Endothelial cell (in vitro differentiated cells): ENCODE measurements around the gene IFNK. TPM values are rescaled to one million over a fixed set of nuclear protein-coding genes. Genes with fewer than 3 reads are reported as not detected.

Experiments
- DNase-seq: peaks from one replicate; pipeline ENCODE4 v3.0.0; 2021; ENCODE audit warnings: low spot score
- H3K27ac Mint-ChIP-seq: one replicate; pipeline ENCODE4 v1.8.0; 2021; ENCODE audit warnings: mixed read lengths, inconsistent platforms; ENCODE audit not compliant: unreplicated experiment
- H3K27me3 Mint-ChIP-seq: one replicate; pipeline ENCODE4 v1.8.0; 2021; ENCODE audit warnings: mild to moderate bottlenecking, moderate library complexity, mixed read lengths, inconsistent platforms; ENCODE audit not compliant: unreplicated experiment
- H3K36me3 Mint-ChIP-seq: one replicate; pipeline ENCODE4 v1.8.0; 2021; ENCODE audit warnings: mild to moderate bottlenecking, low read depth, mixed read lengths, inconsistent platforms; ENCODE audit not compliant: unreplicated experiment
- H3K4me1 Mint-ChIP-seq: one replicate; pipeline ENCODE4 v1.8.0; 2021; ENCODE audit warnings: mild to moderate bottlenecking, mixed read lengths, inconsistent platforms; ENCODE audit not compliant: unreplicated experiment
- H3K4me3 Mint-ChIP-seq: one replicate; pipeline ENCODE4 v1.8.0; 2021; ENCODE audit warnings: mild to moderate bottlenecking, mixed read lengths, inconsistent platforms; ENCODE audit not compliant: unreplicated experiment
- H3K9me3 Mint-ChIP-seq: one replicate; pipeline ENCODE4 v1.8.0; 2021; ENCODE audit warnings: mixed read lengths, inconsistent platforms; ENCODE audit not compliant: unreplicated experiment
- CTCF ChIP-seq: fragments of 200-600 bp; sonication (generic); IDR thresholded peaks from one replicate; pipeline ENCODE4 v1.5.0; 2021; ENCODE audit warnings: antibody characterized with exemption; ENCODE audit not compliant: unreplicated experiment
- total RNA-seq: library from RNA; stranded (reverse); fragmentation: NEBNext Ultra II Directional; extraction: Animal tissue kit (Norgen Biotek cat#: 25700); gene quantifications from one replicate; pipeline ENCODE4 v1.2.1, GENCODE V29; 2021; ENCODE audit not compliant: unreplicated experiment

The IFNK gene
- total RNA-seq, 1 donor from 2014 or later: not detected

- Mint-ChIP-seq H3K4me1 (peaks cover 8% of the 10 kb centered on the region), H3K36me3 (no peaks in the 10 kb centered on the region), H3K27ac (no peak overlapping the region), H3K9me3 (no peaks in the 10 kb centered on the region), H3K27me3 (no peaks in the 10 kb centered on the region), H3K4me3 (no peak overlapping the region)
- no peak for DNase-seq
- no peak for TF ChIP-seq CTCF
Measured at GRCh38 chr9:27519466-27520465, 4.3 kb upstream of the IFNK start.

- DNase-seq: no peak
- Mint-ChIP-seq H3K27me3 (no peaks in the 10 kb centered on the region), H3K36me3 (no peaks in the 10 kb centered on the region), H3K4me1 (peaks cover 14% of the 10 kb centered on the region), H3K27ac (no peak overlapping the region), H3K9me3 (no peaks in the 10 kb centered on the region), H3K4me3 (no peak overlapping the region)
- TF ChIP-seq CTCF: no peak
Measured at GRCh38 chr9:27520986-27521385, 3.1 kb upstream of the IFNK start.

GRCh38 chr9:27523141-27523540 is 949 bp upstream of the IFNK start:
- Mint-ChIP-seq H3K36me3 (no peaks in the 10 kb centered on the region), H3K9me3 (no peaks in the 10 kb centered on the region), H3K4me3 (no peak overlapping the region), H3K4me1 (peaks cover 20% of the 10 kb centered on the region), H3K27me3 (no peaks in the 10 kb centered on the region), H3K27ac (no peak overlapping the region)
- TF ChIP-seq CTCF: no peak
- DNase-seq: no peak

GRCh38 chr9:27527702-27528075 is 3.6 kb downstream of the IFNK start:
- Mint-ChIP-seq H3K4me1 (peaks cover 20% of the 10 kb centered on the region), H3K9me3 (no peaks in the 10 kb centered on the region), H3K27ac (no peak overlapping the region), H3K36me3 (no peaks in the 10 kb centered on the region), H3K4me3 (peak overlapping the region; percentile 91), H3K27me3 (peaks cover 3% of the 10 kb centered on the region)
- no peak for TF ChIP-seq CTCF
- DNase-seq: peak; percentile 7
